GM12878 (cell line): Measurements from ENCODE around the gene DZIP1L. TPM values are rescaled to one million over a fixed set of nuclear protein-coding genes. Genes with fewer than 3 reads are reported as not detected.

ENCODE experiments used
- ATAC-seq: fragments of 200-7000 bp; cut with Tn5 transposase; 3 replicates; pipeline ENCODE4 v1.9.1; 2020; ENCODE audit warnings: mild to moderate bottlenecking, moderate library complexity
- BruUV-seq: library from RNA; stranded (reverse); fragments of 400-500 nt; replicated peaks from 2 replicates; lab custom pipeline; 2021; lab: Mats Ljungman, UMichigan
- CTCF ChIA-PET: fragments of 300-600 bp; sonication (Branson Sonifier 250); formaldehyde crosslinking; extraction: SDS; loops from one replicate; lab custom pipeline; 2021; ENCODE audit warnings: inconsistent platforms; lab: Yijun Ruan, JAX
- POLR2A ChIA-PET: fragments of 350-600 bp; formaldehyde crosslinking; extraction: SDS; loops from one replicate; lab custom pipeline; 2021; ENCODE audit warnings: inconsistent platforms; lab: Charles Lee
- RAD21 ChIA-PET: fragments of 300-600 bp; sonication (Branson Sonifier 250); formaldehyde crosslinking; loops from one replicate; lab custom pipeline; 2023; ENCODE audit warnings: antibody characterized with exemption; ENCODE audit not compliant: unreplicated experiment; lab: Charles Lee
- SMC1A ChIA-PET: fragments of 300-600 bp; sonication (Branson Sonifier 250); formaldehyde crosslinking; loops from one replicate; lab custom pipeline; 2023; ENCODE audit not compliant: unreplicated experiment, uncharacterized antibody; lab: Charles Lee
- DNase-seq: peaks from one replicate; pipeline ENCODE4 v3.0.0-alpha.2; 2011; ENCODE audit warnings: low read depth, low spot score
- FAIRE-seq: peaks from 3 replicates; lab custom pipeline; 2011; peaks lifted over from hg19 to GRCh38; lab: Jason Lieb, UNC
- H2AFZ ChIP-seq: 2 replicates; pipeline ENCODE4 v1.6.0; 2011; ENCODE audit warnings: low read depth, low read length, control low read depth; ENCODE audit not compliant: control insufficient read depth
- H3K27ac ChIP-seq: 2 replicates; pipeline ENCODE4 v1.5.1; 2011; ENCODE audit warnings: control low read depth; ENCODE audit not compliant: control insufficient read depth, insufficient read depth
- H3K27me3 ChIP-seq, 2 experiments: replicated peaks in 1 of 2; 2 replicates each; pipeline versions ENCODE4 v1.6.0 to v1.6.1; 2011; ENCODE audit warnings: low read length in 1 of 2; ENCODE audit not compliant: control insufficient read depth in 2 of 2, insufficient read depth in 2 of 2
- H3K36me3 ChIP-seq, 2 experiments: 2 replicates each; pipeline ENCODE4 v1.5.1; 2011; ENCODE audit warnings: low read length in 1 of 2; ENCODE audit not compliant: control insufficient read depth in 2 of 2, insufficient read depth in 2 of 2
- H3K4me1 ChIP-seq: 2 replicates; pipeline ENCODE4 v1.6.1; 2011; ENCODE audit warnings: mild to moderate bottlenecking, low read length, moderate library complexity, mixed read lengths; ENCODE audit not compliant: control insufficient read depth, insufficient read depth
- H3K4me2 ChIP-seq: 2 replicates; pipeline ENCODE4 v1.6.0; 2011; ENCODE audit warnings: control low read depth; ENCODE audit not compliant: control insufficient read depth, insufficient read depth
- H3K4me3 ChIP-seq: fragments of 200-600 bp; sonication (generic); 2 replicates; pipeline ENCODE4 v1.5.1; 2016
- H3K79me2 ChIP-seq: 2 replicates; pipeline ENCODE4 v1.6.0; 2011; ENCODE audit warnings: low read length; ENCODE audit not compliant: control insufficient read depth, insufficient read depth
- H3K9ac ChIP-seq: 2 replicates; pipeline ENCODE4 v1.8.0; 2011; ENCODE audit warnings: low read length, control low read depth, mixed read lengths; ENCODE audit not compliant: control insufficient read depth, insufficient read depth
- H3K9me3 ChIP-seq: replicated peaks from 3 replicates; pipeline ENCODE4 v1.5.1; 2011; ENCODE audit warnings: mild to moderate bottlenecking, low read length; ENCODE audit not compliant: control insufficient read depth, insufficient read depth
- H4K20me1 ChIP-seq: 2 replicates; pipeline ENCODE4 v1.6.0; 2011; ENCODE audit not compliant: control insufficient read depth, insufficient read depth
- BCLAF1 ChIP-seq: fragments of 450-650 bp; IDR thresholded peaks from 2 replicates; pipeline ENCODE4 v1.6.1; 2017; ENCODE audit warnings: antibody characterized with exemption, mild to moderate bottlenecking, moderate library complexity
- CHD1 ChIP-seq: IDR thresholded peaks from 2 replicates; pipeline ENCODE4 v1.6.1; 2012; ENCODE audit warnings: low read depth, low read length, improper control_type of control experiment
- KAT2A ChIP-seq: conservative IDR thresholded peaks from 2 replicates; pipeline ENCODE4 v1.6.1; 2011; ENCODE audit warnings: low read depth, low read length; ENCODE audit not compliant: control insufficient read depth
- MEF2B ChIP-seq: fragments of 450-650 bp; IDR thresholded peaks from 2 replicates; pipeline ENCODE4 v1.6.1; 2018; ENCODE audit warnings: mild to moderate bottlenecking, moderate library complexity; ENCODE audit not compliant: partially characterized antibody, poor library complexity, severe bottlenecking
- MXI1 ChIP-seq: fragments of 150-350 bp; IDR thresholded peaks from 2 replicates; pipeline ENCODE4 v1.6.1; 2011; ENCODE audit warnings: low read depth, mild to moderate bottlenecking, inconsistent platforms, low read length, improper control_type of control experiment
- RELB ChIP-seq: fragments of 450-650 bp; IDR thresholded peaks from 2 replicates; pipeline ENCODE4 v1.6.1; 2017; ENCODE audit warnings: low read depth, mild to moderate bottlenecking, moderate library complexity
- ZNF687 ChIP-seq: fragments of 450-650 bp; IDR thresholded peaks from 2 replicates; pipeline ENCODE4 v1.6.1; 2017; ENCODE audit warnings: mild to moderate bottlenecking, moderate library complexity
- ZSCAN29 ChIP-seq: fragments of 450-650 bp; IDR thresholded peaks from 2 replicates; pipeline ENCODE4 v1.6.1; 2017; ENCODE audit warnings: mild to moderate bottlenecking, moderate library complexity
- WGBS: methylation state at CpG from one replicate; pipeline ENCODE4 v1.1.6; 2016; ENCODE audit warnings: low lambda C conversion rate; ENCODE audit not compliant: insufficient replicate concordance, insufficient coverage; ENCODE audit errors: missing lambda C conversion rate; 5-methylcytosine and 5-hydroxymethylcytosine counted together
- in situ Hi-C: fragments of 300-500 bp; cut with MboI; formaldehyde crosslinking; loops from 9 replicates; pipeline ENCODE4 v1.14.3; 2018; ENCODE audit warnings: mixed read lengths
- intact Hi-C: fragments of 100-400 bp; cut with micrococcal nuclease; formaldehyde crosslinking; loops from one replicate; pipeline ENCODE4 v1.14.2; 2022; ENCODE audit not compliant: unreplicated experiment
- polyA plus RNA-seq, 11 experiments: library from polyadenylated mRNA; depleted of rRNA in 4 of 11; unstranded in 6 of 11; stranded (reverse) in 5 of 11; fragments of >200 nt; fragmentation: Nextera tagmentation in 4 of 11; fragmentation: Illumina TruSeq in 1 of 11; extraction: Ambion mirVana in 4 of 11; extraction: Trizol in 1 of 11; gene quantifications; 1 replicate in 1 of 11; 2 replicates in 10 of 11; pipeline versions ENCODE4 v1.2.1 to v1.2.3, GENCODE V29; 2011 to 2016; ENCODE audit warnings: inconsistent platforms in 2 of 11, missing spikeins in 2 of 11, low read depth in 1 of 11
- total RNA-seq, 4 experiments: library from RNA; depleted of rRNA in 3 of 4; stranded (reverse); fragments of >200 nt in 3 of 4; fragmentation: Illumina TruSeq in 1 of 4; extraction: Trizol in 1 of 4; gene quantifications; 2 replicates each; pipeline versions ENCODE4 v1.2.1 to v1.2.3, GENCODE V29; 2013 to 2021

DZIP1L gene
- total and polyA plus RNA-seq, 10 of the 15 experiments (the other 5 are each of a cell fraction or from before 2014, with no cell fraction given), result not detected

- TF ChIP-seq BCLAF1, result no peak
- no peak for TF ChIP-seq ZSCAN29
Observed at GRCh38 chr3:138047596-138048158, 67.7 kb downstream of the DZIP1L start (continued).

GRCh38 chr3:138046955-138047354 is 68.5 kb downstream of the DZIP1L start:
- no peaks in the 10 kb centered on the region for H3K79me2 ChIP-seq
- intact Hi-C loops (loop anchor here (1.0 kb wide), 1 partner anchor 59 kb away; no protein-coding TSS in a partner anchor), in situ Hi-C loops (loop anchor here (10.0 kb wide), 1 partner anchor 332 kb away; no protein-coding TSS in a partner anchor)
- DNase-seq (peak; percentile 54), FAIRE-seq (no peak), ATAC-seq (peak; percentile 83)
- no peaks in the 10 kb centered on the region; the same call in 1 of the 3 replicates for H3K9me3 ChIP-seq
- H3K9ac ChIP-seq, result no peak overlapping the region
- H3K4me3 ChIP-seq, result no peak overlapping the region
- peaks cover 14% of the 10 kb centered on the region; the same call in 1 of the 2 replicates for H3K4me1 ChIP-seq
- H4K20me1 ChIP-seq, result no peaks in the 10 kb centered on the region
- BruUV-seq, result no TSS peak
- 2% methylated on average over 3 of the region's 3 CpGs for WGBS
- CTCF ChIA-PET, result interaction anchor here (0.9 to 2.6 kb wide), 11 partner anchors 9 to 940 kb away, joined by 3 to 25 read pairs (median 5); no protein-coding TSS in a partner anchor
- H3K36me3 ChIP-seq, result no peaks in the 10 kb centered on the region
- RAD21 ChIA-PET, result interaction anchor here (1.6 to 3.5 kb wide), 4 partner anchors 10 to 58 kb away, joined by 3 to 32 read pairs (median 18); no protein-coding TSS in a partner anchor
- POLR2A ChIA-PET, result interaction anchor here (2.0 to 2.1 kb wide), 2 partner anchors 11 to 15 kb away, joined by 6 to 8 read pairs; no protein-coding TSS in a partner anchor
- peak overlapping the region; percentile 31; the same call in 1 of the 2 replicates for H3K27ac ChIP-seq
- peak overlapping the region; percentile 42 for H2AFZ ChIP-seq
- SMC1A ChIA-PET, result interaction anchor here (0.6 to 4.3 kb wide), 7 partner anchors 12 to 938 kb away, joined by 3 to 76 read pairs (median 5); no protein-coding TSS in a partner anchor
- H3K27me3 ChIP-seq, result no peaks in the 10 kb centered on the region
- H3K4me2 ChIP-seq, result peak overlapping the region; percentile 11; the same call in 1 of the 2 replicates
- no peak for TF ChIP-seq MEF2B
- TF ChIP-seq MXI1, result no peak
- TF ChIP-seq RELB, result no peak
- TF ChIP-seq KAT2A, result no peak
- peak; percentile 57; the same call in 1 of the 2 replicates for TF ChIP-seq ZNF687
- TF ChIP-seq CHD1, result no peak
